H1 (cell line): Measurements from ENCODE around the gene KCNS3. TPM values are rescaled to one million over a fixed set of nuclear protein-coding genes. Genes with fewer than 3 reads are reported as not detected.

Source experiments
- CTCF ChIA-PET: fragments of 300-600 bp; sonication (Branson Sonifier 250); formaldehyde crosslinking; loops from one replicate; lab custom pipeline; 2021; ENCODE audit not compliant: partially characterized antibody; lab: Charles Lee
- POLR2A ChIA-PET: fragments of 300-600 bp; sonication (Branson Sonifier 250); formaldehyde crosslinking; loops from one replicate; lab custom pipeline; 2021; ENCODE audit warnings: inconsistent platforms; ENCODE audit not compliant: partially characterized antibody; lab: Charles Lee
- DNase-seq, 2 experiments: peaks; one replicate each; pipeline versions ENCODE4 v3.0.0 to v3.0.0-alpha.2; 2010 to 2022; ENCODE audit warnings: low spot score in 2 of 2, low read depth in 1 of 2, mixed read lengths in 1 of 2
- FAIRE-seq: peaks from 2 replicates; lab custom pipeline; 2011; peaks lifted over from hg19 to GRCh38; lab: Jason Lieb, UNC
- H2AFZ ChIP-seq: 2 replicates; pipeline ENCODE4 v1.8.1; 2012; ENCODE audit warnings: low read length, inconsistent platforms
- H2AK5ac ChIP-seq: 2 replicates; pipeline ENCODE4 v1.6.1; 2013; ENCODE audit warnings: low read depth, low read length
- H2BK120ac ChIP-seq: replicated peaks from 2 replicates; pipeline ENCODE3; 2013; ENCODE audit warnings: low read depth, low read length, inconsistent platforms
- H2BK12ac ChIP-seq: 2 replicates; pipeline ENCODE4 v1.6.1; 2013; ENCODE audit warnings: low read depth, low read length
- H2BK15ac ChIP-seq: 2 replicates; pipeline ENCODE4 v1.6.1; 2013; ENCODE audit warnings: low read length
- H2BK20ac ChIP-seq: 2 replicates; pipeline ENCODE4 v1.6.1; 2013; ENCODE audit warnings: low read length
- H2BK5ac ChIP-seq: 2 replicates; pipeline ENCODE4 v1.6.1; 2013; ENCODE audit warnings: low read depth, low read length
- H3K14ac ChIP-seq: 2 replicates; pipeline ENCODE4 v1.6.1; 2013; ENCODE audit warnings: inconsistent platforms; ENCODE audit not compliant: insufficient read length
- H3K18ac ChIP-seq: 2 replicates; pipeline ENCODE4 v1.6.1; 2013; ENCODE audit warnings: low read length; ENCODE audit errors: extremely low read depth
- H3K23ac ChIP-seq: 2 replicates; pipeline ENCODE4 v1.6.1; 2013; ENCODE audit warnings: inconsistent platforms; ENCODE audit not compliant: insufficient read length
- H3K23me2 ChIP-seq: 2 replicates; pipeline ENCODE4 v1.6.1; 2013; ENCODE audit warnings: low read depth, low read length
- H3K27ac ChIP-seq: 2 replicates; pipeline ENCODE4 v1.6.1; 2011; ENCODE audit warnings: low read depth, low read length, inconsistent platforms
- H3K27me3 ChIP-seq, 4 experiments: replicated peaks in 1 of 4; 1 replicate in 1 of 4; 2 replicates in 3 of 4; pipeline versions ENCODE4 v1.6.1 to v1.8.1; 2011 to 2013; ENCODE audit warnings: low read length in 3 of 4, mild to moderate bottlenecking in 3 of 4, inconsistent platforms in 2 of 4, mixed read lengths in 2 of 4, moderate library complexity in 1 of 4; ENCODE audit not compliant: control insufficient read depth in 3 of 4, insufficient read depth in 3 of 4; ENCODE audit errors: extremely low read depth in 1 of 4
- H3K36me3 ChIP-seq, 4 experiments: 2 replicates each; pipeline versions ENCODE4 v1.6.1 to v1.8.1; 2011 to 2013; ENCODE audit warnings: mild to moderate bottlenecking in 4 of 4, low read length in 3 of 4, moderate library complexity in 2 of 4, control low read depth in 1 of 4, inconsistent platforms in 1 of 4; ENCODE audit not compliant: insufficient read depth in 4 of 4, control insufficient read depth in 2 of 4
- H3K4ac ChIP-seq: replicated peaks from 2 replicates; pipeline ENCODE3; 2013; ENCODE audit warnings: low read length, low read depth, mixed read lengths, inconsistent platforms; ENCODE audit not compliant: insufficient read length
- H3K4me1 ChIP-seq, 4 experiments: replicated peaks in 1 of 4; 1 replicate in 1 of 4; 2 replicates in 3 of 4; pipeline versions ENCODE4 v1.6.1 to v1.8.1; 2011 to 2013; ENCODE audit warnings: low read length in 3 of 4, inconsistent platforms in 2 of 4, mixed read lengths in 1 of 4; ENCODE audit not compliant: insufficient read depth in 4 of 4, control insufficient read depth in 3 of 4
- H3K4me2 ChIP-seq, 2 experiments: 2 replicates each; pipeline versions ENCODE4 v1.6.1 to v1.8.1; 2011 to 2013; ENCODE audit warnings: low read depth in 2 of 2, low read length in 2 of 2, control low read depth in 1 of 2, inconsistent platforms in 1 of 2, mild to moderate bottlenecking in 1 of 2; ENCODE audit not compliant: insufficient read depth in 1 of 2
- H3K4me3 ChIP-seq, 4 experiments: fragments of 200-600, 300-600 bp in 1 of 4; sonication (generic), shearing (Covaris generic), sonication (Bioruptor Twin) in 1 of 4; 2 replicates each; pipeline versions ENCODE4 v1.5.1 to v1.8.1; 2011 to 2016; ENCODE audit warnings: low read length in 4 of 4, low read depth in 3 of 4, control low read depth in 2 of 4, inconsistent platforms in 2 of 4, mild to moderate bottlenecking in 2 of 4, mixed read lengths in 1 of 4, moderate library complexity in 1 of 4; ENCODE audit not compliant: insufficient read depth in 2 of 4; ENCODE audit errors: extremely low read depth in 1 of 4
- H3K56ac ChIP-seq: replicated peaks from 2 replicates; pipeline ENCODE3; 2013; ENCODE audit warnings: low read depth, mild to moderate bottlenecking, mixed read lengths, low read length, inconsistent platforms; ENCODE audit not compliant: insufficient read length
- H3K79me1 ChIP-seq: 2 replicates; pipeline ENCODE4 v1.6.1; 2013; ENCODE audit warnings: low read depth, low read length, control low read depth
- H3K79me2 ChIP-seq, 2 experiments: 2 replicates each; pipeline versions ENCODE4 v1.6.1 to v1.8.1; 2012 to 2013; ENCODE audit warnings: low read length in 2 of 2, mild to moderate bottlenecking in 2 of 2, inconsistent platforms in 1 of 2; ENCODE audit not compliant: insufficient read depth in 2 of 2, control insufficient read depth in 1 of 2
- H3K9ac ChIP-seq, 4 experiments: replicated peaks in 1 of 4; 1 replicate in 1 of 4; 2 replicates in 3 of 4; pipeline versions ENCODE4 v1.6.1 to v1.8.1; 2011 to 2013; ENCODE audit warnings: low read depth in 3 of 4, low read length in 3 of 4, control low read depth in 2 of 4, mild to moderate bottlenecking in 2 of 4, moderate library complexity in 2 of 4, inconsistent platforms in 1 of 4; ENCODE audit errors: extremely low read depth in 1 of 4
- H3K9me3 ChIP-seq, 2 experiments: 2 replicates each; pipeline versions ENCODE4 v1.6.1 to v1.8.1; 2012 to 2013; ENCODE audit warnings: mild to moderate bottlenecking in 2 of 2, moderate library complexity in 2 of 2, control low read depth in 1 of 2, inconsistent platforms in 1 of 2, low read depth in 1 of 2, low read length in 1 of 2, mixed read lengths in 1 of 2; ENCODE audit not compliant: insufficient read depth in 2 of 2
- H4K20me1 ChIP-seq, 2 experiments: replicated peaks in 1 of 2; 2 replicates each; pipeline versions ENCODE3 to v1.8.1; 2011 to 2013; ENCODE audit warnings: inconsistent platforms in 2 of 2, low read length in 2 of 2, mild to moderate bottlenecking in 1 of 2; ENCODE audit not compliant: insufficient read depth in 2 of 2, control insufficient read depth in 1 of 2
- H4K5ac ChIP-seq: 2 replicates; pipeline ENCODE4 v1.6.1; 2013; ENCODE audit warnings: low read length, low read depth, mixed read lengths, inconsistent platforms; ENCODE audit not compliant: insufficient read length
- H4K8ac ChIP-seq: 2 replicates; pipeline ENCODE4 v1.8.0; 2013; ENCODE audit warnings: mild to moderate bottlenecking, moderate library complexity, low read length, inconsistent platforms; ENCODE audit not compliant: insufficient read depth; ENCODE audit errors: extremely low read depth
- H4K91ac ChIP-seq: replicated peaks from 2 replicates; pipeline ENCODE3; 2013; ENCODE audit warnings: low read length, mixed read lengths, inconsistent platforms; ENCODE audit not compliant: insufficient read length
- EGR1 ChIP-seq: IDR thresholded peaks from 2 replicates; pipeline ENCODE4 v1.6.1; 2011; ENCODE audit warnings: low read depth, low read length, borderline replicate concordance
- KDM4A ChIP-seq: IDR thresholded peaks from one replicate; pipeline ENCODE4 v1.7.1; 2012; ENCODE audit warnings: low read depth, mild to moderate bottlenecking, moderate library complexity, low read length, inconsistent platforms; ENCODE audit not compliant: severe bottlenecking
- POLR2A ChIP-seq, 2 experiments: IDR thresholded peaks; 1 replicate in 1 of 2; 2 replicates in 1 of 2; pipeline ENCODE4 v1.6.1; 2011; ENCODE audit warnings: low read depth in 2 of 2, low read length in 2 of 2, mild to moderate bottlenecking in 2 of 2; ENCODE audit errors: control extremely low read depth in 1 of 2
- RBBP5 ChIP-seq: IDR thresholded peaks from 2 replicates; pipeline ENCODE4 v1.7.1; 2012; ENCODE audit warnings: low read depth, mild to moderate bottlenecking, inconsistent platforms, low read length, moderate library complexity, borderline replicate concordance
- SAP30 ChIP-seq: fragments of 300-600 bp; sonication (generic); IDR thresholded peaks from 2 replicates; pipeline ENCODE4 v1.7.1; 2012; ENCODE audit warnings: low read length, moderate library complexity, mild to moderate bottlenecking, inconsistent platforms; ENCODE audit not compliant: insufficient read depth, insufficient replicate concordance
- WGBS, 2 experiments: shearing (Covaris generic) in 1 of 2; methylation state at CpG; one replicate each; pipeline versions ENCODE4 v1.1.6 to v1.1.7; 2013 to 2015; ENCODE audit warnings: low lambda C conversion rate in 2 of 2, mixed read lengths in 2 of 2, inconsistent platforms in 1 of 2, low coverage in 1 of 2, missing lambda C conversion rate in 1 of 2; ENCODE audit not compliant: insufficient replicate concordance in 2 of 2, insufficient coverage in 1 of 2, insufficient read length in 1 of 2; ENCODE audit errors: extremely low coverage in 1 of 2, missing lambda C conversion rate in 1 of 2; 5-methylcytosine and 5-hydroxymethylcytosine counted together
- long read RNA-seq, 2 experiments: library from RNA in 1 of 2; library from capped mRNA in 1 of 2; stranded (forward); transcript quantifications; one replicate each; pipeline ENCODE4 v2.0.0, GENCODE V29; 2021; ENCODE audit warnings: inconsistent platforms in 1 of 2
- polyA minus RNA-seq, 3 experiments: library from RNA; depleted of rRNA, polyadenylated mRNA; stranded (reverse); fragments of >200 nt; gene quantifications; 1 replicate in 2 of 3; 2 replicates in 1 of 3; pipeline ENCODE4 v1.2.3, GENCODE V29; 2011
- polyA plus RNA-seq, 7 experiments: library from polyadenylated mRNA; depleted of rRNA in 3 of 7; stranded (reverse) in 5 of 7; unstranded in 2 of 7; fragments of >200 nt in 5 of 7; fragments of 200-250 nt in 2 of 7; gene quantifications; 1 replicate in 5 of 7; 2 replicates in 1 of 7; 4 replicates in 1 of 7; pipeline versions ENCODE4 v1.2.1 to v1.2.3, GENCODE V29; 2011 to 2013; ENCODE audit warnings: missing spikeins in 2 of 7, mixed read lengths in 2 of 7
- total RNA-seq: library from RNA; stranded (reverse); fragmentation: NEBNext Ultra II Directional; extraction: Animal tissue kit (Norgen Biotek cat#: 25700); gene quantifications from 2 replicates; pipeline ENCODE4 v1.2.1, GENCODE V29; 2021

The KCNS3 gene, protein sequence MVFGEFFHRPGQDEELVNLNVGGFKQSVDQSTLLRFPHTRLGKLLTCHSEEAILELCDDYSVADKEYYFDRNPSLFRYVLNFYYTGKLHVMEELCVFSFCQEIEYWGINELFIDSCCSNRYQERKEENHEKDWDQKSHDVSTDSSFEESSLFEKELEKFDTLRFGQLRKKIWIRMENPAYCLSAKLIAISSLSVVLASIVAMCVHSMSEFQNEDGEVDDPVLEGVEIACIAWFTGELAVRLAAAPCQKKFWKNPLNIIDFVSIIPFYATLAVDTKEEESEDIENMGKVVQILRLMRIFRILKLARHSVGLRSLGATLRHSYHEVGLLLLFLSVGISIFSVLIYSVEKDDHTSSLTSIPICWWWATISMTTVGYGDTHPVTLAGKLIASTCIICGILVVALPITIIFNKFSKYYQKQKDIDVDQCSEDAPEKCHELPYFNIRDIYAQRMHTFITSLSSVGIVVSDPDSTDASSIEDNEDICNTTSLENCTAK
- total RNA-seq (20.5 and 22.7 TPM in 2 replicates), polyA plus RNA-seq (2011; rRNA removed) (23.0 and 28.6 TPM in 2 replicates), polyA minus RNA-seq (2011; rRNA and poly(A)+ RNA removed) (39.8 and 57.9 TPM in 2 replicates)
- polyA plus RNA-seq (2011; cell fraction: cytosol; rRNA removed), result 23.4 TPM
- polyA plus RNA-seq (2011; cell fraction: nucleus; rRNA removed), result 20.2 TPM
- 20.8 to 22.2 TPM (median 21.6 TPM) in 4 replicates for polyA plus RNA-seq (2012, experiment 1 of 2)
- polyA plus RNA-seq (2012, experiment 2 of 2), result 10.1 TPM
- 13.6 TPM for polyA plus RNA-seq (2013, experiment 1 of 2)
- polyA plus RNA-seq (2013, experiment 2 of 2), result 14.6 TPM
- 14.2 TPM for polyA minus RNA-seq (2011; cell fraction: cytosol; rRNA and poly(A)+ RNA removed)
- 25.1 TPM for polyA minus RNA-seq (2011; cell fraction: nucleus; rRNA and poly(A)+ RNA removed)
- long read RNA-seq, experiment 1, transcript KCNS3-201 (3 exons, 2,333 nt), result major isoform, 5 of 15 reads
- long read RNA-seq, experiment 1, partial matches to known transcripts, result 2 of 15 reads
- long read RNA-seq, experiment 1, other reads (novel, unspliced or antisense), result 8 of 15 reads
- long read RNA-seq, experiment 2, partial matches to known transcripts, result 0 of 5 reads
- long read RNA-seq, experiment 2, other reads (novel, unspliced or antisense), result 4 of 5 reads

DNA sequence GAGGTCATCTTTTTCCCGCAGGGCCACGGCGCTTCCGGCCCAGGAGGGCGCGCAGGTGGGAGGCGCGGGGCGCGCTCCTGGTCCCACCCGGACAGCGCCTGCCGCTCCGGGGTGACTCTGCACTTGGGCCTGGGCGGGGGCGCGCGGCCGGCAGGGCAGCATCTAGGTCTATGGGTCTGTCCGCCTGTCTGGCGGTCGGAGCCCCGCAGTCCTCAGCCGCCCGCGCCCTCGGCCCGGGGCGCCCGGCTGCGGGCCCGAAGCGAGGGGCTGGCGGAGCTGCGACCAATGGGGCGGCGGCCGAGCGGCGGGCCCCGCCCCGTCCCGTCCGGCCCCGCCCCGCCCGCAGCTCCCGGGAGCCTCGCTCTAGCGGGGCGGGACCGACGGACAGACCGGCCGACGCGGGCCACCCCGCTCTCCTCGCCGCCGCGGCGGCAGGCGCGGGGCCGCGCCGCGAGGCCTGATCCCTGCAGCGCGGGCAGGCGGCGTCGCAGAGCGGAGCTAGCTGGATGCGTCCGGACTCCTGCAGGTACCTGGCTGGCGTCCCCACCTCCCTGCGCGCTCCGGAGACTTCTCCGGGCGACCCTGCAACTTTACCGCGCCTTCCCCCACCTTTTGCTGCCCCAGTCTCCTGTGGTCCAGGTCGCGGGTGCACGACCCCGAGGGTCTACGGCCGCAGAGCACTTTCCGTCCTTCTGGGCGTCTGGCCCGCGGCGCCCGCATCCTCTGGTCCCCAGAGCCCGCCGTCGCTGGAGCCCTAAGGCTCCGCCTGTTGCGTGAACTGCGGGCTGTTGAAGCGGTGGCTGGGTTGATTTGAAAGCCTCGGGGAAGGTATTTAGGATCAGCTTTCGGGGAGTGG lies at the start of gene KCNS3:
Gene KCNS3, plus strand, starts transcription at position 387 of the 856 bp plus-strand sequence. CDS start 52,342 bp downstream, outside the sequence.
- Histone ChIP-seq H2BK20ac (no peak within 1 kb of the TSS), H3K79me2 (peaks cover 7 to 36% of the 10 kb centered on the region in 2 experiments), H3K23ac (no peak within 1 kb of the TSS), H3K4me3 (peak within 1 kb of the TSS; percentile 78 to 95 (median 88)), H2BK12ac (0 out of 2 replicates have a peak within 1 kb of the TSS, but pooled peaks have one; percentile 35), H3K4ac (no peak within 1 kb of the TSS), H3K27ac (peak within 1 kb of the TSS; percentile 45; the same call in 1 of the 2 replicates), H3K27me3 (peaks cover 9 to 21% (median 19%) of the 10 kb centered on the region in 4 experiments), H4K20me1 (no peaks in the 10 kb centered on the region), H4K8ac (peak within 1 kb of the TSS; percentile 78; the same call in 1 of the 2 replicates), H2BK120ac (no peak within 1 kb of the TSS), H2AFZ (peak within 1 kb of the TSS; percentile 92), H4K5ac (peak within 1 kb of the TSS; percentile 25), H3K9me3 (no peaks in the 10 kb centered on the region), H3K79me1 (peaks cover 3% of the 10 kb centered on the region; the same call in 1 of the 2 replicates), H3K23me2 (peaks cover 16% of the 10 kb centered on the region), H2AK5ac (no peak within 1 kb of the TSS; the same call in 1 of the 2 replicates), H3K14ac (no peak within 1 kb of the TSS), H4K91ac (peak within 1 kb of the TSS; percentile 11), H3K56ac (no peak within 1 kb of the TSS), H3K36me3 (no peaks in the 10 kb centered on the region), H3K18ac (peak within 1 kb of the TSS; percentile 78; the same call in 1 of the 2 replicates), H2BK15ac (no peak within 1 kb of the TSS; the same call in 1 of the 2 replicates), H2BK5ac (peak within 1 kb of the TSS; percentile 44; the same call in 1 of the 2 replicates), H3K9ac (peak within 1 kb of the TSS; percentile 62 to 84 (median 76)), H3K4me1 (peaks cover 2 to 18% (median 7%) of the 10 kb centered on the region in 4 experiments), H3K4me2 (peak within 1 kb of the TSS; percentile 89 to 93)
- WGBS, 2 experiments, result 2% methylated on average over 67 of the region's 106 CpGs; no CpG with 5 or more reads in 1 of the 2 experiments
- CTCF ChIA-PET, result interaction anchor here (0.6 to 10.4 kb wide), 15 partner anchors 14 to 497 kb away, joined by 3 to 76 read pairs (median 4); no protein-coding TSS in a partner anchor
- POLR2A ChIA-PET, result interaction anchor here (0.6 to 4.5 kb wide), 5 partner anchors 13 to 187 kb away, joined by 3 to 31 read pairs (median 6); no protein-coding TSS in a partner anchor
- FAIRE-seq (no peak), DNase-seq (peak in 1 of 2 experiments; percentile 75)
- TF ChIP-seq KDM4A (peak; percentile 78), EGR1 (0 out of 2 replicates have a peak, but pooled peaks have one; percentile 39), RBBP5 (peak; percentile 51; the same call in 1 of the 2 replicates), POLR2A (IDR thresholded peaks at IDR 0.05; ENCODE audit: control extremely low read depth in 1 of 2, low read depth in 2 of 2, low read length in 2 of 2) (peak in 1 of 2 experiments; percentile 67; a peak in 1 of 3 replicates), SAP30 (peak; percentile 37)
